PFSK-1 (cell line): ENCODE results near the gene TGM1.

Experiments
- FOXP2 ChIP-seq: optimal IDR thresholded peaks from 2 replicates; pipeline ENCODE3; 2011; ENCODE audit warnings: borderline replicate concordance, control low read depth, inconsistent platforms; ENCODE audit not compliant: insufficient read depth; ENCODE audit errors: extremely low read length, extremely low read depth
- POLR2AphosphoS5 ChIP-seq: IDR thresholded peaks from 2 replicates; pipeline ENCODE4 v1.6.1; 2012; ENCODE audit warnings: low read depth, mild to moderate bottlenecking, control low read depth, low read length, moderate library complexity
- REST ChIP-seq, 2 experiments: IDR thresholded peaks; 2 replicates each; pipeline versions ENCODE4 v1.6.1 to v1.8.0; 2011 to 2012; ENCODE audit warnings: low read depth in 2 of 2, low read length in 2 of 2, control low read depth in 1 of 2, inconsistent platforms in 1 of 2, mild to moderate bottlenecking in 1 of 2, moderate library complexity in 1 of 2; ENCODE audit not compliant: insufficient read depth in 1 of 2
- SIN3A ChIP-seq: IDR thresholded peaks from 2 replicates; pipeline ENCODE4 v1.6.1; 2012; ENCODE audit warnings: mild to moderate bottlenecking, low read length, moderate library complexity, borderline replicate concordance; ENCODE audit not compliant: insufficient read depth
- TAF1 ChIP-seq: IDR thresholded peaks from 2 replicates; pipeline ENCODE4 v1.6.1; 2012; ENCODE audit warnings: low read length, control low read depth, borderline replicate concordance; ENCODE audit not compliant: insufficient read depth

Gene TGM1

DNA sequence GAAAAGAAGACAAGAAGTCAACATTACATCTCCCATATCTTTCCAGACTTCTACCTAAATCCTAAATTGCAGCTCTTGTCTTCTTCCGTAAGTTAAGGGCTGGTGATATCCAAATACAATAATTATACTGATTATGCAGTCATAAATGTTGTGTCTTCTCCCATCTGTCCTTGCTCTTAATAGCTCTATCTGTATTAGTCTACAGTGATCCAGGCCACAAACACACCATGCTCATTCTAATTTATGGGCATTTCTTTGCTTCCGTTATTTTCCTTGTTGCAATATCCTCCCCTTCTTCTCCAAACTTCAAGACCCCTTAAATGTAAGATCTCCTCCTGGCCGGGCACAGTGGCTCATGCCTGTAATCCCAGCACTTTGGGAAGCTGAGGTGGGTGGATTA is 43.5 kb downstream of the TGM1 start:
- no peak for TF ChIP-seq SIN3A
- no peak for TF ChIP-seq FOXP2

- TF ChIP-seq FOXP2, result no peak
- no peak for TF ChIP-seq TAF1
- no peak for TF ChIP-seq SIN3A
- TF ChIP-seq POLR2AphosphoS5, result no peak
- TF ChIP-seq REST (IDR thresholded peaks at IDR 0.05; ENCODE audit: insufficient read depth in 1 of 2, low read depth in 2 of 2, low read length in 2 of 2), result no peak
These were observed 43.9 kb downstream of the TGM1 start for GRCh38 chr14:24219080-24219479.

- TF ChIP-seq TAF1 (no peak), FOXP2 (no peak), SIN3A (no peak), POLR2AphosphoS5 (no peak), REST (IDR thresholded peaks at IDR 0.05; ENCODE audit: insufficient read depth in 1 of 2, low read depth in 2 of 2, low read length in 2 of 2) (no peak)
These were observed 46.7 kb downstream of the TGM1 start for GRCh38 chr14:24216345-24216699.

DNA sequence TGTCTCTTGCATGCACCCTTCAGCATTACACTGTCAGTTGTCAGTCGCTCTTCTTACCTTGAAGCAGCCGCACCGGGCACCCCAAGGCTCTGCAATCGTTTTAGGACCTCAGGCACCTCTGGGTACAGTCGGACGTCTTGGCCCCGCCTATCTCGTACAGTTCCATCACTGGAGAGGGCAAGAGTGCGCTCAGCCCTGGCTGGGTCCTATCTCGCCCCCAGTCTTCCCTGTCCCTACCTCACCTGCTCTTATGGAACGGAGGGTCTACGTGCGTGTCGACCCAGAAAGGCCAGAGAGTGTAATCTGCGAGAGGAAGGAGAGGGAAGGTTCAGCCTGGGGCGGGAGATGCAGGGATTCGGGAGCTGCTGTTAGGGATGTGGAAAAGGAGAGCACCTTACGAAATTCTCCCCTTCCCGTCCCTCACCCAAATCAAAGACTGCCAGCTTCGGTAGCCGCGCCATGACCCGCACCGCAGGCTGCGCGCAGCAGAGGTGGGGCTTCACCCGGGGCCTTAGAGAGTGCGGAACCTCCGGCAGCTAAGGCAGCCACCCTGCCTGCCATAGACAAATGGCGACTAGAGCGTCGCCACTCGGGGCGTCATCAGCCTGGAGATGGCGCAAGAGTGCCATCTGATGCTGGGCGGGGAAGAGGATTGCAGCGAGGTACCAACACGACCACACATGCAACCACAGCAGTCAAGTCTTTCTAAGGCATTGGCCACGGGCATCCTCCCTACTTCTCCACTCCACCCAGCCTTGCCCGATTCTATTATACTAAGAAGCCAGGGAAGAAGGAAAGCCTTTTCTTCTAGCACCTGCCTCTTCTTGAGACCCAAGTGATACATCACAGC is 47.3 kb downstream of the TGM1 start, which contains the start of gene MDP1:
Gene MDP1, minus strand, starts transcription at position 572 of the 850 bp plus-strand sequence. Its CDS starts 111 bp downstream, at position 461.
- TF ChIP-seq TAF1 (peak; percentile 51; the same call in 1 of the 2 replicates), REST (IDR thresholded peaks at IDR 0.05; ENCODE audit: insufficient read depth in 1 of 2, low read depth in 2 of 2, low read length in 2 of 2) (no peak), FOXP2 (peak; percentile 78), POLR2AphosphoS5 (peak; percentile 71)

GRCh38 chr14:24213866-24214662 is 48.9 kb downstream of the TGM1 start:
- no peak for TF ChIP-seq SIN3A
- no peak for TF ChIP-seq POLR2AphosphoS5
- TF ChIP-seq TAF1, result no peak
- TF ChIP-seq FOXP2, result no peak
- no peak for TF ChIP-seq REST (IDR thresholded peaks at IDR 0.05; ENCODE audit: insufficient read depth in 1 of 2, low read depth in 2 of 2, low read length in 2 of 2)
